Esophagus muscularis mucosa (tissue), 4 donors: ENCODE measurements around the gene EGR4. TPM values are rescaled to one million over a fixed set of nuclear protein-coding genes. Genes with fewer than 3 reads are reported as not detected.

Experiments
- DNase-seq: peaks from one replicate; pipeline ENCODE4 v3.0.0-alpha.2; 2017; ENCODE audit errors: extremely low spot score
- H3K27ac ChIP-seq, 4 donors: fragments of 200-600 bp; sonication (generic); replicated peaks in 1 of 4; 1 replicate in 3 of 4; 2 replicates in 1 of 4; pipeline ENCODE4 v1.5.1; 2016 to 2019; ENCODE audit warnings: mild to moderate bottlenecking in 1 of 4
- H3K27me3 ChIP-seq, 4 donors: fragments of 200-600 bp; sonication (generic); one replicate each; pipeline versions ENCODE4 v1.5.1 to v1.6.0; 2016 to 2019
- H3K36me3 ChIP-seq, 4 donors: fragments of 200-600 bp; sonication (generic); one replicate each; pipeline ENCODE4 v1.5.1; 2016 to 2019
- H3K4me1 ChIP-seq, 4 donors: fragments of 200-600 bp; sonication (generic); one replicate each; pipeline ENCODE4 v1.5.1; 2016 to 2019
- H3K4me3 ChIP-seq, 4 donors: fragments of 200-600 bp; sonication (generic); 1 replicate in 2 of 4; 2 replicates in 2 of 4; pipeline ENCODE4 v1.5.1; 2016 to 2019; ENCODE audit warnings: mild to moderate bottlenecking in 4 of 4, moderate library complexity in 1 of 4
- H3K9me3 ChIP-seq, 4 donors: fragments of 200-600 bp; sonication (generic); 1 replicate in 3 of 4; 2 replicates in 1 of 4; pipeline ENCODE4 v1.5.1; 2016 to 2019
- CTCF ChIP-seq, 3 experiments: fragments of 200-600 bp in 2 of 3; fragments of 450-650 bp in 1 of 3; sonication (generic) in 2 of 3; IDR thresholded peaks; one replicate each; pipeline ENCODE4 v1.5.1; 2017 to 2019; ENCODE audit warnings: antibody characterized with exemption in 3 of 3, mild to moderate bottlenecking in 2 of 3, moderate library complexity in 1 of 3
- EP300 ChIP-seq: sonication (generic); formaldehyde crosslinking; IDR thresholded peaks from one replicate; pipeline ENCODE4 v1.6.1; 2017; ENCODE audit warnings: antibody characterized with exemption
- POLR2A ChIP-seq: fragments of 450-650 bp; IDR thresholded peaks from one replicate; pipeline ENCODE4 v1.6.1; 2017; ENCODE audit warnings: antibody characterized with exemption, moderate library complexity, mild to moderate bottlenecking, low read depth
- POLR2AphosphoS5 ChIP-seq, 2 donors: sonication (generic); formaldehyde crosslinking; IDR thresholded peaks; one replicate each; pipeline ENCODE4 v1.6.1; 2017; ENCODE audit warnings: antibody characterized with exemption in 2 of 2
- WGBS: methylation state at CpG from one replicate; pipeline ENCODE4 v1.1.5; 2018; 5-methylcytosine and 5-hydroxymethylcytosine counted together
- intact Hi-C: fragments of 100-400 bp; cut with DNase I; formaldehyde crosslinking; loops from one replicate; pipeline ENCODE4 v1.15.1; 2023
- total RNA-seq, 4 donors: library from RNA; depleted of rRNA; stranded (reverse); fragments of >200 nt; gene quantifications; one replicate each; pipeline versions ENCODE4 v1.1.0 to v1.2.1, GENCODE V29; 2016

EGR4 gene
- total RNA-seq, 4 donors from 2014 or later, result 0.17 TPM; not detected in 3

- no peak for DNase-seq
- peaks cover 6 to 99% (median 51%) of the 10 kb centered on the region in 4 donors for H3K27me3 ChIP-seq
- intact Hi-C loops, result no loop called here
- no peaks in the 10 kb centered on the region for H3K9me3 ChIP-seq
- H3K27ac ChIP-seq, result no peak overlapping the region
- no peaks in the 10 kb centered on the region for H3K36me3 ChIP-seq
- H3K4me1 ChIP-seq, result peaks cover 17 to 32% (median 27%) of the 10 kb centered on the region in 4 donors
- TF ChIP-seq POLR2AphosphoS5 (IDR thresholded peaks at IDR 0.05) (no peak), CTCF (IDR thresholded peaks at IDR 0.05) (no peak), EP300 (no peak), POLR2A (no peak)
- H3K4me3 ChIP-seq, result peak overlapping the region; percentile 17 to 41 (median 31)
- WGBS, result 2% methylated on average over 44 of the region's 82 CpGs
Observed at GRCh38 chr2:73291461-73292315, 1.7 kb downstream of the EGR4 start.

GRCh38 chr2:73291093-73291460, 2.3 kb downstream of the EGR4 start:
- peak overlapping the region; percentile 17 to 41 (median 31) for H3K4me3 ChIP-seq
- no peaks in the 10 kb centered on the region for H3K9me3 ChIP-seq
- WGBS, result 3% methylated on average over 10 of the region's 34 CpGs
- no peaks in the 10 kb centered on the region for H3K36me3 ChIP-seq
- no peak for DNase-seq
- TF ChIP-seq CTCF (IDR thresholded peaks at IDR 0.05), result no peak
- no peak for TF ChIP-seq EP300
- TF ChIP-seq POLR2A, result no peak
- no peak for TF ChIP-seq POLR2AphosphoS5 (IDR thresholded peaks at IDR 0.05)
- H3K4me1 ChIP-seq, result peaks cover 17 to 32% (median 27%) of the 10 kb centered on the region in 4 donors
- peaks cover 6 to 98% (median 51%) of the 10 kb centered on the region in 4 donors for H3K27me3 ChIP-seq
- intact Hi-C loops, result no loop called here
- no peak overlapping the region for H3K27ac ChIP-seq

- peaks cover 17 to 34% (median 27%) of the 10 kb centered on the region in 4 donors for H3K4me1 ChIP-seq
- no peak for DNase-seq
- H3K4me3 ChIP-seq, result no peak overlapping the region
- 48% methylated on average over 6 of the region's 6 CpGs for WGBS
- H3K27ac ChIP-seq, result no peak overlapping the region
- intact Hi-C loops, result no loop called here
- no peaks in the 10 kb centered on the region for H3K9me3 ChIP-seq
- no peaks in the 10 kb centered on the region for H3K36me3 ChIP-seq
- H3K27me3 ChIP-seq, result peaks cover 6 to 93% (median 47%) of the 10 kb centered on the region in 4 donors
- TF ChIP-seq POLR2AphosphoS5 (IDR thresholded peaks at IDR 0.05) (no peak), CTCF (IDR thresholded peaks at IDR 0.05) (no peak), POLR2A (no peak), EP300 (no peak)
Observed at GRCh38 chr2:73290049-73290839, 3.1 kb downstream of the EGR4 start.

GRCh38 chr2:73289304-73289703, 4.0 kb downstream of the EGR4 start:
- Histone ChIP-seq H3K4me3 (no peak overlapping the region), H3K27ac (no peak overlapping the region), H3K9me3 (no peaks in the 10 kb centered on the region), H3K27me3 (peaks cover 6 to 93% (median 41%) of the 10 kb centered on the region in 4 donors), H3K36me3 (no peaks in the 10 kb centered on the region), H3K4me1 (peaks cover 17 to 44% (median 36%) of the 10 kb centered on the region in 4 donors)
- intact Hi-C loops, result no loop called here
- TF ChIP-seq POLR2AphosphoS5 (IDR thresholded peaks at IDR 0.05), result no peak
- no peak for TF ChIP-seq CTCF (IDR thresholded peaks at IDR 0.05)
- no peak for TF ChIP-seq EP300
- TF ChIP-seq POLR2A, result no peak
- DNase-seq, result no peak
